NCI-H82 treated with DMSO at 0.1 percent for 48 hours (cell line): ENCODE results near the gene TNS1.

Experiments
- DNase-seq: peaks from one replicate; lab custom pipeline; 2025; ENCODE audit not compliant: unreplicated experiment; lab: John Stamatoyannopoulos, UW

The TNS1 gene

DNA sequence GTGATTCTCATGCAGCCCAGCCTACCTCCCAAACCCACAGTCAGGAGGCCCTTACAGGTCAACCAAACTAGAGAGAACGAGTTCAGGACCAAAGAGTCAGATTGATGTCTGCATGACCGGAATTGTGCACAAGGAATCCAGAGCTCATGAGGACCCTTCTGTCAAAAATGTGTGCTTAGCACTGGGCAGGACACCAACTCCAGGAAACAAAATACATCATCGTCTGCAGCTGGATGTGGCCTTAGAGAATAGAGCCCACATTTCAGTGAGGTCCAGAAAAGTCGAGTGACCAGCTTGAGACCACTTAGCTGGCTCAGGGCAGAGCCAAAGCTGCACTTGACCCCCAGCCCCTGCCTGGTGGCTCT is 3.2 kb downstream of the TNS1 start:
- DNase-seq = no peak

- no peak for DNase-seq
Measured at GRCh38 chr2:217998926-217999594, 3.7 kb downstream of the TNS1 start.

- no peak for DNase-seq
Measured at GRCh38 chr2:217997510-217997909, 5.3 kb downstream of the TNS1 start.

GRCh38 chr2:217996361-217996760 is 6.4 kb downstream of the TNS1 start:
- no peak for DNase-seq

- no peak for DNase-seq
Measured at GRCh38 chr2:217995731-217996231, 7.0 kb downstream of the TNS1 start.

DNA sequence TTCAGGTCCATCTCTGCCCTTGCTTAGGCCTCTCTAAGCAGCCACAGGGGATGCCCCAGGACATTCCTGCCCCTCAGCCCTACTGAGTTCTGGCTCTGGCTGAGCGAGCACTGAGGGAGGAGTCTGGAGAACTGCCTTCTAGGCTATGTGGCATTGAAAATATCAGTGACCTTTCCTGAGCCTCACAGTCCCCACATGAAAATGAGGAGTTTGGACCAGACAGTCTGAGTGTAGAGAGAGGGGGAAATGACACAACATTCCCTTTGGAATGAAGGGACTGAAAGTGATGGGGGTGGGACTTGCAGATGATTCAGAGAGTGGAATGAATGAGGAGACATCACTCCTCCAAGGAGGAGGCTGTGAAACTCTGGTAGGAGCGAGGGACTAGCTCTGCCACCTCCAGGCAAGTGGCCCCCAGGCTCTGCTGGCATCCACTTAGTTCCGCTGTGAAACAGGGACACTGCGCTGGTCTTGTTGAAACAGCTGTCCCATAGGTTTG is 8.0 kb downstream of the TNS1 start:
- no peak for DNase-seq

- peak; percentile 48 for DNase-seq
Measured at GRCh38 chr2:217993817-217994463, 8.9 kb downstream of the TNS1 start.

DNA sequence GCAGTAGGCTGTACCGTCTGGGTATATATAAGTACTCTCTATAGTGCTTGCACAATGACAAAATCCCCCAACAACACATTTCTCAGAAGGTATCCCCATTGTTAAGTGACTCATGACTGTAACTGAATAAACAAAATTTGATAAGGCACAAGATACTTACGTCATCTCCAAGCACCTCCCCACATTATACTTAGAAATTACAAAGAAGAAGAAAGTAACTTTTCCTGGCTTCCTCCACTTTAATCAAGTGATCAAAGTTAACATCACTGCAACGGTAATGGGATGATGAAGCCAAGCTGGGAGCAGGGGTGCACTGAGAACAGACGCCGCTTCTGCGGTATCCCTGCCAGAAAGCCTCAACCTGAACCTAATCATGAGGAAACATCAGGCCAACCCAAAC is 9.7 kb downstream of the TNS1 start:
- no peak for DNase-seq

DNA sequence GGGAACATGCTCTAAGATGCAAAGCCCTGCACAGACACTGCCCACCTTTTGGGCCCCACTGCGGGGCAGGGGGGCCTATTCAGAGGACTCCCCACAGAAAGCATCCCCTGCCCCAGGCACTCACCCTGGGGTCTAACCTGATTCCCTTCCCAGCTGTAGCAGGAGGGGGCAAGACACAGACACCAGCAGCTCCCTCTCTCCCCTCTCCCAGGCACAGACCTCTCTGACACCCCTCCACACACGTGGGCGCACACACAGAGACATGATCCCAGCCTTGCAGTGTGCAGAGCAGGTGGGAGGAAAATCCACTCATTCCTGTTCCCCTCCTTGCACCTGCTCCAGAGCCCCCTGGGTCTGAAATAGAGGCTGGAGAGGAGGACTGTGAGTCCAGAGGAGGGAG is 10.7 kb downstream of the TNS1 start:
- no peak for DNase-seq

DNA sequence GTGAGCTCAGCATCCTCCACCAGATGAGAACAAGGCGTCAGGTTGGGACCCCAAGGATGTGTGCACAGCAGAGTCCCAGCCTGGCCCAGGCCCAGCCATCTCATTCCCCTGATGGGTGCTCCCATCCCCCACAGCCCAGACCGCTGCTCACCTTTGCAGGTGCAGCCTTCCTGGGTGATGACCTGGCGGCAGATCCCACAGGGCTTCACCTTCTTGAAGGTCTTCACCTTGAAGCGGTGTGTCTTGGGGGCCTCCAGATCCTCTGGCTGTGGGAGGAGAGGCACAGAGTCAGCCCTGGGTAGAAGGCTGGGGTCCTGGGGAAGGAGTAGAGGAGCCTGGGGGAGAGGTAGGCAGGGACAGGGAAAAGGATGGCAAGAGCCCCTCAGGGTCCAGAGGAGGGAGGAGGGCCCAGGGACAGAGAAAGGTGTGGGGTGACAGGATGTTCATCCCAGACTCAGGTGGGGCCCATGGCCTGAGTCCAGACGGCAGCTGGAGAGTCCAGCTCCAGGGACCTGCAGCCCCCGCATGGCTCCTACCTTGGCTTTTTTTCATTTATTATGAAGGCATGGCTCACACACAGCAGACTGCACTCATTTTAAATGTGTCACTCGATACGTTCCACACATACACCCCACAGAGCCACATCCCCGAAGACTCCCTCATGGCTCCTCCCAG is 11.9 kb downstream of the TNS1 start:
- no peak for DNase-seq

- DNase-seq = no peak
Measured at GRCh38 chr2:217990389-217990788, 12.4 kb downstream of the TNS1 start.

GRCh38 chr2:217989221-217989948 is 13.4 kb downstream of the TNS1 start:
- no peak for DNase-seq

- DNase-seq = no peak
Measured at GRCh38 chr2:217988840-217989204, 14.0 kb downstream of the TNS1 start.

GRCh38 chr2:217988014-217988839 is 14.6 kb downstream of the TNS1 start:
- peak; percentile 2 for DNase-seq

DNA sequence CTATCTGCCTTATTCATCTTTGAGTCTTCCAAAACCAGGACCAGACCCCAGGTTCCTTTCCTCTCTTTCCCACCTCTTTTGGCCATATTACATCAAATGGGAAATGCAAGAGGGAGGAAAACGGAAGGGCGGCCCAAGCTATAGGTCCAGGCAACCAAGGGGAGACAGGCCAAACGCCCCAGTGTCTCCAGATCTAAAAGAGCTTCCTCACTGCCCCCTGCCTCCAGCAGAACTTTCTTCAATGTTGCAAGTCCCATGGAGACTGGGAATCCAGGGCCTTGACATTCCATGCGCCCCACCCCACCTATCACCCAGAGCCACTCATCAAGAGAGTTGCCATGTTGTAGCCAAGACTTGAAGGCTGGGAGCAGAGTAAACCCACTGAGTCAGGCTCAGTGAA is 15.4 kb downstream of the TNS1 start:
- DNase-seq = no peak

DNA sequence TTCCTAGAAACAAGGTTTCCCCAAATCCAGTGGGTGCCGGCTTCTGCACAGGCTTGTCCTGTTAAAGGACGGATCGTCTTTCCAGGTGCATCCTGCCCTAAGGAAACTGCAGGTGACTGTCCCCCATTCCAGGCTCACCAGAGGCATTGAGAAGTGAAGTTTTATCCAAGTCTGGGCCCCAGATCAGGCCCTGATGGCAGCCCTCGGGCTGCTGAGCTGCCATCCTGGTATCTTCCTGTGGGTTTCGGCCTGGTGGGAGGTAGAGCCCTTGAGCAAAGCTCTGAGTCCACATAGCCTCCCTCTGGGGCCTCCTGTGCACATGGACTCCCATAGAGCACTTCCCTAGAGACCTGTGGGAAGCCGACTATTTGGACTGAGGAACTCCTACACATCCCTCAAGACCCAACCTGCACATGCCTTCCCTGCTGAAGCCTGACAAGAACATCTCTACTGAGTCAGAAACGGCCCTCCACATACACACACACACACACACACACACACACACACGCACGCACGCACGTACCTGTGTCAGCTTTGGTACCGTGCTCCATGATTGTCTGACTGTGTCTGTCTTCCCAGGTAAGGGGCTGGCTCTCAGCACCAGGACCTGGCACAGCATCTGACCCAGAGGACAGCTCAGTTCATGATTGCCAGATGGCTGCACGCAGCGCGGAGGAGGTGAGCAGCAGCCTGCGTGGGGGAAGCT is 16.4 kb downstream of the TNS1 start:
- DNase-seq = no peak

DNA sequence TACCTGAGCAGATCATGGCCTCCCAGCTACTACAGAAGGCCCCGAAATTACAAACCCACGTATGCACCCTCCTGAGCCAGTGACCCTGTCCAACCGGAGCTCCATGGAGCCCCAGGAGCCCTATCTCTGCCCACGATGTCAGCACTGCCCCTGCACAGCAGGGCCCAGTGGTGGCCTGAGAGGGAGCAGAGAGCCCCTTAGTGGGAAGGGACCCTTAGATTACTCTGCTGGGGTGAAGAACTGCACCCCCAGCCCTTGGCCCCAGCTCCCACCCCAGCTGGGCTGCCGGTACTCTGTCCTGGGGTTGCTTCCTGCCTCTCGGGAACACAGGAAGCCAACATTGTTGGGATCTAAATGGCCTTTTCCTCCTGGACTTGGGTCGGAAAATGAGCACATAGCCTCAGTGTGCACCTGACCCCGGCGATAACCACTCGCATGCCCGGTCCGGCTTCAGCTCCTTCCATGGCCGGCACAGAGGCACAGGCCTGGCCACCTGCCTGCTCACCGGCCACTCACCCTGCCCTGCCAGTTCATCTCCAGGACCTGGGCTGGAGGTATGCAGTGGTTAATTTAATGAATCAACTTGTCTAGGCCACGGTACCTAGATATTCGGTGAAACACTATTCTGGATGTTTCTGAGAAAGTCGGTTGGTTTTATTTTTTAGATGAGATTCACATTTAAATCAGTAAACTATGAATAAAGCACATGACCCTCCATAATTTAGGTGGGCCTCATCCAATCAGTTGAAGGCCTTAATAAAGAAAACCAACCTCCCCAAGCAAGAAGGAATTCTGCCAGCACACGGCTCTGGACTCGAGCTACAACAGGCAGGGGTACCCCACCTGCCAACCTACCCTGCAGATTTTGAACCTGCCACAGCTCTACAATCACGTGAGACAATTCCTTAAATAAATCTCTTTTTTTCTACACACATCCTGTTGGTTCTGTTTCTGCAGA is 19.2 kb downstream of the TNS1 start:
- DNase-seq = no peak

- DNase-seq = no peak
Measured at GRCh38 chr2:217981971-217982370, 20.8 kb downstream of the TNS1 start.
